GM12872 (cell line): Measurements from ENCODE around the gene NRP1.

Experiments used
- TF ChIP-seq, protein P1 (sequence below): IDR thresholded peaks from 3 replicates; pipeline ENCODE4 v1.5.1; 2011; ENCODE audit warnings: low read depth, mild to moderate bottlenecking, low read length, moderate library complexity; ENCODE audit not compliant: insufficient read depth

Gene NRP1

DNA sequence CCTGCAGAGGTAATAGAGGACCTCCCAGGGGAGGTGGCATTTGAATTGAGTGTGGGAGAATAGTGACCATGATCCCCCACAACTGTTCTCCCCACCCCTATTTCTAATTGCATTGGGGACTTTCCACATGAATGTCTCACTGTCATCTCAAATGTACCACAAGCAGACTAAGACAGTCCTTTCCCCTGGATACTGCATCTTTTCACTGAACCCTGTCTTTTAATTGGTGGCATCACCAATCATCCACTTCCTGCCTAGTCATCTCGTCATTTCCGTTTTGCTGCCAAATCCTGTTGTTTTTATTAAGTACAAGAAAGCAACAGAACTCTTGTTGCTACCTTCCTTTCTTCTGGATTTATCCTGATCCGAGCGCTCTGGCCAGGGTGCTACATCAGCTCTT is 120.3 kb downstream of the NRP1 start:
- TF ChIP-seq, protein P1, sequence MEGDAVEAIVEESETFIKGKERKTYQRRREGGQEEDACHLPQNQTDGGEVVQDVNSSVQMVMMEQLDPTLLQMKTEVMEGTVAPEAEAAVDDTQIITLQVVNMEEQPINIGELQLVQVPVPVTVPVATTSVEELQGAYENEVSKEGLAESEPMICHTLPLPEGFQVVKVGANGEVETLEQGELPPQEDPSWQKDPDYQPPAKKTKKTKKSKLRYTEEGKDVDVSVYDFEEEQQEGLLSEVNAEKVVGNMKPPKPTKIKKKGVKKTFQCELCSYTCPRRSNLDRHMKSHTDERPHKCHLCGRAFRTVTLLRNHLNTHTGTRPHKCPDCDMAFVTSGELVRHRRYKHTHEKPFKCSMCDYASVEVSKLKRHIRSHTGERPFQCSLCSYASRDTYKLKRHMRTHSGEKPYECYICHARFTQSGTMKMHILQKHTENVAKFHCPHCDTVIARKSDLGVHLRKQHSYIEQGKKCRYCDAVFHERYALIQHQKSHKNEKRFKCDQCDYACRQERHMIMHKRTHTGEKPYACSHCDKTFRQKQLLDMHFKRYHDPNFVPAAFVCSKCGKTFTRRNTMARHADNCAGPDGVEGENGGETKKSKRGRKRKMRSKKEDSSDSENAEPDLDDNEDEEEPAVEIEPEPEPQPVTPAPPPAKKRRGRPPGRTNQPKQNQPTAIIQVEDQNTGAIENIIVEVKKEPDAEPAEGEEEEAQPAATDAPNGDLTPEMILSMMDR: no peak

DNA sequence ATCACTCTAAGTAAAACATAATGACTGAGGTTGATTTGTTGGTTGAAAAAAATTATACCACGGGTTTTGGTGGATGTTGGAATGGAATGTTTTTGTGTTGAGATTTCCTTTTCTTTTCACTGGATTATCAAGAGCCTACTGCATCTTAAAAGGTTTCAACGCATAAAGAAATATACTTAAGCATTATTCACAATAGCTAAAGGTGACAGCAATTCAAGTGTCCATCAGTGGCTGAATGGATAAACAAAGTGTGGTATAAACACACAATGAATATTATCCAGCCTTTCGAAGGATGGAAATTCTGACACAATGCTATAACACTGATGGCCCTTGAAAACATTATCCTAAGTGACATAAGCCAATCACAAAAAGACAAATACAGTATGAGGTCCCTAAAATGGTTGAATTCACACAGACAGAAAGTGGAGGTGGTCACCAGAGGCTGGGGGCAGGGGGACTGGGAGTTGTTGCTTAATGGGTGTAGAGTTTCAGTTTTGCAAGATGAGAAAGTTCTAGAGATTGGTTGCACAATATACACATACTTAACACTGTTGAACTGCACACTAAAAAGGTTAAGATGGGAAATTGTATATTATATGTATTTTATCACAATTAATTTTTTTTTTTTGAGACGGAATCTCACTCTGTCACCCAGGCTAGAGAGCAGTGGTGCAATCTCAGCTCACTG is 122.3 kb downstream of the NRP1 start:
- TF ChIP-seq, protein P1: no peak

DNA sequence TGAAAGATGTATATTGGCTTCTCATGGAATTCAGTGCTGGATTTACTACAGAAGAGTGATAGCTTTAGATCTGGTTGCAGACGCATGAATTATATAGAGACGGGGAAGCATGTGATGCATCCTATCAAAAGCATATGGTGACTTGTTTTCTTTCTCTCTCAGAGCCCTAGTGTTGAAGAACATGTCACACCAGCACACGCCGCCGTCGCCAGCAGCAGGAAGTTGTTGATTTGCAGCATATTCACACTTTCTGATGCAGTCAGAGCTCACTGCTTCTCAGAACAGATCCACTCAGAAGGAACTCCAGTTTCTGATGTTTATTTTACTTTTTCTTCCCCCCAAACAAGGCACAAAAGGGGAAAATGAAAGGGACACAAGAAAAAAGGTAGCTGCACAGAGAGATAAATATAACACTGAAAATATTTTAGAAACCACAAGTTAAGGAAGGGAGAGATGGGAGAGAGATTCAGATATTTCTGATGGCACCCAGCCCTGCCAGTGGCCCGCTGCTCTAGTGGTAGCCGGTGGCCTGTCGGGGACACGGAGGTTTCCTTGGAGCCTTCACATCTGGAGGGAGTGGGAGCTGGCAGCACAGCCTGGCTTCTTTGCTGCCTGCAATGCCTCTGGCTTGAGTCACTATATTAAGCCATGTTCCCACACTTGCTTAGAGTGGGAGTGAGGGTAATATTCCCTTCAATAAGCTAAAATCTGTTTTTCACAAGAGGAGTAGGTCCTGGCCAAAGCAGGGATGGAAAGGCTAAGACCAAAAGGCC is 123.2 kb downstream of the NRP1 start:
- TF ChIP-seq, protein P1: no peak

DNA sequence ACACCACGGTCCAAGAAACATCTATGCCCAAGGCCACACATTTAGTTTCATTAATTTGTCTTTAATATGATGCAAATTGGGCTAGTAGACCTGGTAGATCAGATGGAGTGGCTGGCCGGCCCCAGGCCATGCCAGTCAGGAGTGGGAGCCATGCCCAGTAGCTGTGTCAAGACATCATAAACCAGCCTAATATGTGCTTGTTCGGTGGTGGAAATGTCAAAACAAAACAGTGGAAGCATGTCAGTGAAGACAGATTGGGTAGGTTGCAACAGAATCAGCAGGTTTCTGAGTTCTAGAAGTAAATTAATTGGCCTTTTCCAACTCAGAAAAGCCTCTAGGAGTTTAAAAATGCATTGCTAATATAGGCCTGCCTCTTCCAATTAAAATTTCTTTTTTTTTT is 124.7 kb downstream of the NRP1 start:
- TF ChIP-seq, protein P1: no peak

DNA sequence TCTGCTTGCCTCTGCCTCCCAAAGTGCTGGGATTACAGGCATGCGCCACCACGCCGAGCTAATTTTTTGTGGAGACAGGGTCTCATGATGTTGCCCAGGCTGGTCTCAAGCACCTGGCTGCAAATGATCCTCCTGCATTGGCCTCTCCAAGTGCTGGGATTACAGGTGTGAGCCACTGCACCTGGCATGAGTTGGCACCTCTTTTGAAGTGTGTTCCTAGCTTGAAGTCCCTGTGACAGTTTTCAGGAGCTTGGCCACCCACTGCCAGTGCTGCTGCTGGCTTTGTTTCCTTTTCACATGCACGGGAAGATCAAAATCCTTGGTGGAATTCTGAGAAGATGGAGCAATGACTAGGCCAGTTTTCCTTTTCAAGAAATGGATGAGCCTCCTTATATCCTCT is 126.3 kb downstream of the NRP1 start:
- TF ChIP-seq, protein P1: no peak

DNA sequence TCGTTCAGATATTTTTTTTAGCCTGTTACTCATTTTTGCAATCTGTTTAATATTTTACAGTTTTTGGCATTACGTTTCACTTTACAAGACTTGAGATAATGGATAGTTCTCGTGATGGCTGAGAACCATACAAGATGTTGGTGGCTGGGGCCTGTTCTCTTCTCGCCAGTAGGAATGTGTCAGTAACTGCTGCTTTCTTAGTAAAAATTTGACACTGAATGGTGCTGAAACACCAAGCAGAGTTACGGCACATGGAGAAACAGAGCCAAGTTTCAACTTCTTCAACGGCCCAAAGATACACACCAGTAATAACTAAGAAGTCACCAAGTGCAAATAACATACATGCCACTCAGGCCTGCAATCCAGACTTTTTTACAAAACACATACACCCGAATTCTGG is 130.4 kb downstream of the NRP1 start:
- TF ChIP-seq, protein P1: no peak

DNA sequence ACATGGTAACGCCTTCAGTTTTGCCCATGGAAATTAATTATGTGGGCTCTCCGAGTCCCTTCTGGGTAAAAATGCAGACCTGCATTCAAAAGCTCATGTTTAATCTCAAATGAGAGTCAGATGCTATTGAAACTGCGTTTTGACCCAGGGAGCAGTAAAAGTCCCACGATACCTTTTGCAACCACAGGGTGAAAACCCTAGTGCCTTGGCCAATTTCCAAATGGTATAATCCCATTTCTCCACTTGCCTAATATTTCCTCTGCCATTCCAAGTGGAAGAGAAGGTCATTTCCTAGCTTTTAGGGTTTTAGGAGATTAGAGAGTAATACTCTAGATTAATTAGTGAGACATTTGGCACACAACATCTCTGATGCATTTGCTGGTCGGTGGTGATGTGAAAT is 132.5 kb downstream of the NRP1 start:
- TF ChIP-seq, protein P1: no peak
